NCI-H1436 treated with DMSO at 0.1 percent for 48 hours (cell line): ENCODE measurements around the gene NSUN6.
"Not testable (repeated sequence)": the region's sequence is repeated elsewhere in the genome, so short reads cannot be mapped to it uniquely, and the experiment has no call there.

Experiments used
- DNase-seq: peaks from one replicate; lab custom pipeline; 2025; lab: John Stamatoyannopoulos, UW

NSUN6 gene

DNA sequence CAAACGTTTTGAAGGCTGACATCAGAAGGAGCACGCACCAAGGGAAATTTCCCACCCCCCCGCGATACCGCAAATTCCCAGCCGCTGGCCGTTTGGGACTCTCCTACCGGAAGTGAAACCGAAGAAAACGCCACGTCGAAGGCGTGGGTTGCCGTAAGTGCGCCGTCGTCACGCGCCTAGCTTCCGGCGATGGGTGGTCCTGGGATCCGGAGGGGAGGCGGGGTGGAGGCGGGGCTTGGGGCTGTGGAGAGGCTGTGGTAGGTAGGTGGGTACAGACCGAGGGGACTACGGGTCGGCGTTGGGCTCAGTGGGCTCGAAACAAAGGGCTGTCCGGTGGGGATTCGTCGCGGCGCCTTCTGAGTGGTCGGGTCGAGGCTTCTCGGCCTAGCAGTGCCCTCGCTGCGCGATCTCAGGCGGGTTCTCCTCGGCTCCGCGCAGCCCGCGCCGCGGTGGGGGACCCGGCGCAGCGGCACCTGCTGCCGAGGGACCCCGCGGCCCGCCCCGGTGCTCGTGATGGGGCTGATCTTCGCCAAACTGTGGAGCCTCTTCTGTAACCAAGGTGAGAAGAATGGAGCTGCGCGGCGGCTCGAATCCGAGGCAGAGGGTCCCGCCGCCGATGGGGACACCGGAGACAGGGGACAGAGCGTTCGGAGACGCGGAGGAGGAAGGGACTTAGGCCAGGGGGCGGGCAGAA is 7.9 kb upstream of the NSUN6 start, which contains the start of gene ARL5B:
ARL5B (plus strand) TSS at position 307 of the 694 bp plus-strand sequence; CDS start at position 514, 207 bp downstream.
- DNase-seq = peak; percentile 76

DNA sequence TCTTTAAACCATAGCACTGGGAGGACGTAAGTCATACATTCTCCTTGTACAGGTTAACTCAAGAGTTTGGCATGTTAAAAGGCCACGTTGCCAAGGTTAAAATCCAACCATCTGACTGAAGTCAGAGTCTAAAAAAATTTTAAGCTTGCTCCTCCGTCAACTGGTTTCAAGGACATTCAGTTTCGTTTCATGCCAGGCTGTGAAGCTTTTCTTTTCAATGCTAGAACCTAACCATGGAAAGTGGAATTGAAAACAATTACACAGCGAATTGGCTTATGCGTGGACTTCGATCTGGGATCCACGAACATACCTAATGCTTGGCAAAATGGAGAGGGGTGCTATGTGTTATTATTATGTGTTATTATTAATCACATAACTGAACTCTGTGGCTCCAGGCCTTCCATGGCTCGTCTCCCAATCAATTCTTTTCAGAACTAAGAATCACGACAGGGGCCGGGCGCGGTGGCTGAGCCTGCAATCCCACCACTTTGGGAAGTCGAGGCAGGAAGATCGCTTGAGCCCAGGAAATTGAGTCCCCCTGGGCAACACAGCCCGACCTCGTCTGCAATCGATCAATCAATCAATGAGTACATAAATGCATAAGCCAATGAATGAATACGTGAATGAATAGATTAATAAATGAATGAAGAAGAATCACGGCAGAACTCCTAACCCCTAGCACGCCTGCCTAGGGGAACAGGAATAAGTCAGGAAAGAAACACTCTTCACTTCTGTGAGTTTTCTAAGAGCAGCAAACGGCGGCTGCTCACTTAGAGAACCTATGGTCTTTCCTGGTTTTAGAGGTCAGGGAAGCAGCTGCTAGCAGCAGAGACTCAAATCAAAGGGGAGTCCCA is 7.1 kb upstream of the NSUN6 start:
- no peak for DNase-seq

DNA sequence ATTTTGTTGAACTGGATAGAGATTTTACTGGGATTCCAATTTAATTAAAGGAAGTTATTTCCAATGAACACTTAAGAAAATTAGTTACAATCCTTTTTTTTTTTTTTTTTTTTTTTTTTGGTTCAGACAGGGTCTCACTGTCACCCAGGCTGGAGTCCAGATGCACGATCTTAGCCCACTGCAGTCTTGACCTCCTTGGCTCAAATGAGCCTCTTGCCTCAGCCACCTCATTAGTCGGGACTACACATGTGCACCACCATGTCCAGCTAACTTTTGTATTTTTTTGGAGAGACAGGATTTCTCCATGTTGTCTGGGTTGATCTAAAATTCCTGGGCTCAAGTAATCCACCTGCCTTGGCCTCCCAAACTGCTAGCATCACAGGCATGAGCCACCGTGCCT is 5.3 kb upstream of the NSUN6 start:
- no peak for DNase-seq

DNA sequence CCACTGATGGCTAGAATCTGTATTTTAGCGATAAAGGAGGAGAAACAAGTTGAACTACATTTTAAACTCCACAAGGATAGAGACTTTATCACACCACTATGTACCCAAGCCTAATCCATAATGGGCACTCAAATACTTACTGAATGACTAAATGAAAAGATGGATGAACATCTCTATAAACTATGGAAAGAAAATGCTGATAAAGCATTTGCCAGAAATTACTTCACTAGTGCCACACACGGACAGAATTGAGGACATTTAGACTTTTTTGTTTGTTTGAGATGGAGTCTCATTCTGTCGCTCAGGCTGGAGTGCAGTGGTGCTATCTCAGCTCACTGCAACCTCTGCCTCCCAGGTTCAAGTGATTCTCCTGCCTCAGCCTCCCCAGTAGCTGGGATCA is 1.7 kb upstream of the NSUN6 start:
- DNase-seq = no peak

DNA sequence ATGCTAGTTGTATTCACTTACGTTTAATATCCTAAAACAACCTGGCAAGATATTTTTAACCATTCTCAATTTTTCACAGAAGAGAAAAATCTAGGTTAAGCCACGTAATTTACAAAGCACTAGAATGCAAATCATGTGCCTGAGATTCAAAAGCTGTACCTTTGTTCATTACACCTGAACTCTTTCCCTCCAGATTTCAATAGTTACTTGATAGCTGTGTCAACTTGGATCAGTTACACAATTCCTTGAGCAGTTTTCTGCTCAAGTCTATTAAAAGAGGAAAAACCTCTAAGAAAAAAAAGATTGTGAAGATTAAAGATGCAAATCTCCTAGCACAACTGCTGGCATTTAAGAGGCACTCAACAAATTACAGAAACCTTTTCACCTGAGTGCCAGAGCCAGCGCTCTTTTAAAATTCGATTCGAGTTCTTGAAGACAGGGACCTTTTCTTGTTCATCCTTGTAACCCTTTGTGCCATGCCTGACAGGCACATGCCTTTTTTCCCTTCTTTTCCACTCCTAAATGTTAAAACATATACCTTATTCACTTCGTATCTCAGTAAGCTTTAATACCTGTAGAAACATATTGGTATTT is 886 bp downstream of the NSUN6 start:
- DNase-seq = no peak

DNA sequence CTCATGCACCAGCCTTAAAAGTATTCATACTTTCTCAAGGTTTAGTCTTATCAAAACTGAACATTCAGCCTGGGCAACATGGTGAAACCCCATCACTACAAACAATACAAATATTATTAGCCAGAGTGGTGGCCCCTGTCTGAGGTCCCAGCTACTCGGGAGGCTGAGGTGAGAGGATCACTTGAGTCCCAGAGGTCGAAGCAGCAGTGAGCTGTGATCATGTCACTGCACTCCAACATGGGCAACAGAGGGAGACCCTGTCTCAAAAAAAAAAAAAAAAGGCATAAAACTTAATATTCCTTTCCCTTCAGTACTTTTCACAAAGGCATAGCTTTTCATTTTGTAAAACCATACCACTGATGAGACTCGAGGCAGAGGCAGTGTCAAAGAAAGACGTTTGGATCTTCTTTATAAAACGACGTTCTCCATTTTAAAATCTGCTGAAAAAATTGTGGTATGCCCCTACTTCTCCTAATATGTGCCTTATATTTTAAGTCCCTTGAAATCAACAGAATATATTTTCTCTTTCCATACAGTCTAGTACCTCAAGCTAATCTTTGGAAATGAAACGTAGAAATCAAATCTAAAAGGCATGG is 1.9 kb downstream of the NSUN6 start:
- no peak for DNase-seq

DNA sequence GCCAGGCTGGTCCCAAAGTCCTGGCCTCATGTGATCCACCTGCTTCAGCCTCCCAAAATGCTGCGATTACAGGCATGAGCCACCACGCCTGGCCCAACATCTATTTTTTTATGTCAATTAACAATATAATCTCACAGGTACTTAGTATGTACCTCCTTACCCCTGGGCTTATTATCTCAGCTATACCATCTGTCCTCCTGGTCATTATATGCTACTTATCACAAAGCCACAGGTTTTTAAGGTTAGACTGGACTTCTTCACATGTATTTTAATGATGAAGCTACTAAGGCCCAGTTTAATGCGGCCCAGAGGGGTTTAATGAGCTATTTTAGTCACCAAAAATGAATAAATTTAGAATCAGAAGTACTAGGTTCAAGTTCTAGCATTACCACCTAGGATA is 3.4 kb downstream of the NSUN6 start:
- no peak for DNase-seq

DNA sequence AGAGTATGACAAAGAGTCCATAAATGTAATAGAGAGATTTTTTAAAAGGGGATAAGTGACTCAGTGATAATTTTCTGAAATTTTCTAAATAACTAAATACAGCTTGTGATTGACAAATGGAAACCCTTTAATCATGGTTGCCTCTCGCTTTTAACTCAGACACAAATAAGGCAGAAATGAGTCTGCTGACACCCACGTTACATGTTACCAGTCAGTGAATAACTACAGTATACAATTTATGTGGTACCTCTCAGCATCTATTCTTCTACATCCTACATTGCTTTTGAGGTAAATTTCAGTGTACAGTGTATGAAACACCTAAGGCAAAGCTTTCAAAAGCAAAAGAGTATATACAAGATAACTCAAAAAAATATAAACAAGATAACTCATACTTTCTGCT is 4.2 kb downstream of the NSUN6 start:
- no peak for DNase-seq

DNA sequence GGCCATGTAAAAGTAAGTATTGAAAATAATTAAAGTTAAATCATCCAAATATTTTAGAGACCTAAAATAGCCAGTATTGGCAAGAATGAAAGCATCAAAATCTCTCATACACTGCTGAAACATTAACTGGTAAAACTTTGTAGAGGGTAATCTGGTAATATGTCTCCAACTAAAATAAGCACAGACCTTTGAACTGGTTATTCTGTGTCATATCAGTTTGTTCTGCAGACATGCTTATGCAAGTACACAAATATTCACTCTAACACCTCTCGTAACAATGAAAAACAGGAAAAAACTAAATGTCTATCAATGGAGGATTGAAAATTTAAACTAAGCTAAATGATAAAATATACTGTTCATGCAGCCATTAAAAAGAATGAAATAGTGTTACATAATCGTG is 11.7 kb downstream of the NSUN6 start:
- DNase-seq = not testable (repeated sequence)

DNA sequence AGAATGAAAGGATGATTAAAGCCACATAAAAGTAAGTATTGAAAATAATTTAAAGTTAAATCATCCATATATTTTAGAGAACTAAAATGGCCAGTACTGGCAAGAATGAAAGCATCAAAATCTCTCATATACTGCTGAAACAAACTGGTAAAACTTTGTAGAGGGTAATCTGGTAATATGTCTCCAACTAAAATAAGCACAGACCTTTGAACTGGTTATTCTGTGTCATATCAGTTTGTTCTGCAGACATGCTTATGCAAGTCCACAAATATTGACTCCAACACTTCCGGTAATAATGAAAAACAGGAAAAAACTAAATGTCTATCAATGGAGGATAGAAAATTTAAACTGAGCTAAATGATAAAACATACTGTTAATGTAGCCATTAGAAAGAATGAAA is 14.0 kb downstream of the NSUN6 start:
- not testable (repeated sequence) for DNase-seq

DNA sequence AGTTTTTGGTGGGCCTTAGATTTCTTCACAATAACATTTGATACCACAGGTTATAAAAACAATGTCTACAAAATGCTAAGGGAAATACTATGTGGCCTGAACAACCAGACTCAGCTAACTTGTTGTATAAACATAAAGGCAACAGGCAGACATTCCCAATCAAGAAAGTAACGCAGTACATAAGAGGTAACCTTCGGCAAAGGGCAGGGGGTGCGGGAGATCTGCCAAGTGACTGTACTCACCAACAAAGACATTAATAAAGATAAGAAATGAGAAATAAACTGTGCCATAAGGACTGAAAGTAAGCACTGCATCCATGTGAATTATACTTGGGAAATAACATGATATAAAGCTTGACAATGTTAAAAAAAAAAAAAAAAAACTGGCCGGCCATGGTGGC is 15.4 kb downstream of the NSUN6 start:
- DNase-seq = no peak

DNA sequence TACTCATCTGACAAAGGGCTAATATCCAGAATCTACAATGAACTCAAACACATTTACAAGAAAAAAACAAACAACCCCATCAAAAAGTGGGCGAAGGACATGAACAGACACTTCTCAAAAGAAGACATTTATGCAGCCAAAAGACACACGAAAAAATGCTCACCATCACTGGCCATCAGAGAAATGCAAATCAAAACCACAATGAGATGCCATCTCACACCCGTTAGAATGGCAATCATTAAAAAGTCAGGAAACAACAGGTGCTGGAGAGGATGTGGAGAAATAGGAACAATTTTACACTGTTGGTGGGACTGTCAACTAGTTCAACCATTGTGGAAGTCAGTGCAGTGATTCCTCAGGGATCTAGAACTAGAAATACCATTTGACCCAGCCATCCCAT is 18.9 kb downstream of the NSUN6 start:
- DNase-seq = not testable (repeated sequence)

DNA sequence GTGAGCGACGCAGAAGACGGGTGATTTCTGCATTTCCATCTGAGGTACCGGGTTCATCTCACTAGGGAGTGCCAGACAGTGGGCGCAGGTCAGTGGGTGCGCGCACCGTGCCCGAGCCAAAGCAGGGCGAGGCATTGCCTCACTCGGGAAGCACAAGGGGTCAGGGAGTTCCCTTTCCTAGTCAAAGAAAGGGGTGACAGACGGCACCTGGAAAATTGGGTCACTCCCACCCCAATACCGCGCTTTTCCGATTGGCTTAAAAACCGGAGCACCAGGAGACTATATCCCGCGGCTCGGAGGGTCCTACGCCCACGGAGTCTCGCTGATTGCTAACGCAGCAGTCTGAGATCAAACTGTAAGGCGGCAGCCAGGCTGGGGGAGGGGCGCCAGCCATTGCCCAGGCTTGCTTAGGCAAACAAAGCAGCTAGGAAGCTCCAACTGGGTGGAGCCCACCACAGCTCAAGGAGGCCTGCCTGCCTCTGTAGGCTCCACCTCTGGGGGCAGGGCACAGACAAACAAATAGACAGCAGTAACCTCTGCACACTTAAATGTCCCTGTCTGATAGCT is 23.9 kb downstream of the NSUN6 start:
- DNase-seq = peak; percentile 74

DNA sequence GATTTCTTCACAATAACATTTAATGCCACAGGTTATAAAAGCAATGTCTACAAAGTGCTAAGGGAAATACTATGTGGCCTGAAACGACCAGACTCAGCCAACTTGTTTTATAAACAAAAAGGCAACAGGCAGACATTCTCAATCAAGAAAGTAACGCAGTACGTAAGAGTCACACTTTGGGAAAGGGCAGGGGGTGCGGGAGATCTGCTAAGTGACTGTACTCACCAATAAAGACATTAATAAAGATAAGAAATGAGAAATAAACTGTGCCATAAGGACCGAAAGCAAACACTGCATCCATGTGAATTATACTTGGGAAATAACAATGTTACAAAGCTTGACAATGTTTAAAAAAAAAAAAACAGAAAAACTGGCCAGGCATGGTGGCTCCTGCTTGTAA is 25.5 kb downstream of the NSUN6 start:
- DNase-seq = no peak

DNA sequence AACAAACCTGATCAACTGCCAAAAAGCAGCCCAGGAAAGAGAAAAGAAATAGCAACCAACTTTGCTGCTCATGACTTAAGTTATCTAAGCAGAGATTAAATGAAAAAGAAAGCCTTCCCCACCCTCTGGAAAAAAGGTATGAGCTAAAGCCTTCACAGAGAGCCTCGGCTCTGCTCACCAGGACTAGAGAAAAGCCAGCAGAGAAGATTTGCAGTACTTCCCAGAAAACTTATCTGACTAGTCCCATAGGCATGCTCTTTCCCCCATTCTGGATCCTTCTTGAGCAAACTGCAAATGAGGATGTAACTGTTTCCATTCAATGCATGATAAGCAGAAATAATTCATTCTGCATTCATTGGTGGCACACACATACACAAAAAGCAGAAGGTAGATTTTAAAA is 27.7 kb downstream of the NSUN6 start:
- not testable (repeated sequence) for DNase-seq

DNA sequence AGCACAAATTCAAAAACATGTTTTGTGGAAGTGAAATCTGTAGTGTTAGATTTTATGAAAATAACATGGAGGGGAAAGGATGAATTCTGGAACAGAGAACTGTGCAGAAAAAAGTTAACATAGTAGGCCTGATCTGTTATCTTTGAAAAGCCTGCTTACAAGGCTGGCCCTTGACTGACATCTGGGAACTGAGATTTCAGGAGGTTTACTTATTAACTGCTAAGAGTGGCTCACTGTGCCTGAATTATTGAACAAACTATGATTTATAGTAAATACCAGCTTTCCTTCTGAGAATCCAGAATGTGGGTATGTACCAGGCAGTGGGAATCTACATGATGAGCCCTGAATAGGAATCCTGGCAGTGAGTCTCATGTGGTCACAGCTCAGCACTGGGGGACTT is 30.5 kb downstream of the NSUN6 start:
- DNase-seq = no peak

DNA sequence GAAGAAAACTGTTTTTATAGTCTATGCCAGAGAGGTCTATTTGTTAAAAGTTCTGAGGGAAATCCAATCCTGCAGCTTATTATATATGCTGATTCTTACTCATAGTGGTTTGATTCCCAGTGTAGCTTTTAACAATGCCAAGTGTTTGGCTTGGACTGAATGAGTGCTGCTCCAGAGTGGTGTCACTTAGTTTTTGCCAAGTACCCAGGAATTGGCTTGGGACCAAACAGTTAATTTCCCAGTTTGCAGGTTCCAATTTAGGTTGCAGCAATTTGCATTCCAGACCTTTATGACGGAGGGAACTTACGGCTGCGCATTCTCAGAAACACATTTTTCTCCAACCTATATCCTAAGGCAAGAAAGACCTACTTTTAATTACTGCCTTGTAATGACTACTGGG is 32.4 kb downstream of the NSUN6 start:
- DNase-seq = no peak

DNA sequence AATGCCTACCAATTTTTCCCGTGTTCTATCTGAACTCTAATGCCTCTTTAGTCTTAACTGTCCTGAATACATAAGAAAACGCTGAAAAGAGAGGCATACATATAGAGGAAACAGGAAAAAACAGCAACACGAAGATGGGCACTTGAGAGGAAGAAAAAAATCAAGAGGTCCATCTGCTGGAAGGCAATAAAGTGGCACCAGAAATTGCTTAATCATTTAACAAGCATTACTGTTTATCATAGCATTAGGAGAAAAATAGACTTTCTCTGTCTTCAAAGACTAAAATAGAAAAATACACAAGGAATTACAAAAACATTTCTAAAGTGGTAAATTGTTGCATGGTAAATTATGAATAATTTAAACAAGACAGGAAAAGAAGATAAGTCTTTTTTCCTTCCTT is 35.0 kb downstream of the NSUN6 start:
- no peak for DNase-seq

DNA sequence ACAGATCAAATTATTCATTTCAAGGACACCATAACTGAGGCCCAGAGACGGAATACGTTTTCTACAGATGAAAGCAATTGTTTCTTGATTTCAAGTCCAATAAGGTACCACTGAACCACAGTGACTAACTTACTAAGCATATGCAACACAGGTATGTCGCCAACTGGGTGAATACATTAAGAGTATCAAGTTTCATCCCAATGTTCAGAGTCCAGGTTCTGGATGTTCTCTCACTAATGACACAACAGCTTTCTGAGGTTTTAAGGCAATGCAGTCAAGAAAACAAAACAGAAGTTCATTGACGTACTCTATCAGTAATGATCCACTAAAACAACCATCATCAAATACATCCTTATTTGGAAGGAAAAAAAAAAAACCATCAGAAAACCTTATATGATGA is 35.8 kb downstream of the NSUN6 start:
- DNase-seq = no peak

DNA sequence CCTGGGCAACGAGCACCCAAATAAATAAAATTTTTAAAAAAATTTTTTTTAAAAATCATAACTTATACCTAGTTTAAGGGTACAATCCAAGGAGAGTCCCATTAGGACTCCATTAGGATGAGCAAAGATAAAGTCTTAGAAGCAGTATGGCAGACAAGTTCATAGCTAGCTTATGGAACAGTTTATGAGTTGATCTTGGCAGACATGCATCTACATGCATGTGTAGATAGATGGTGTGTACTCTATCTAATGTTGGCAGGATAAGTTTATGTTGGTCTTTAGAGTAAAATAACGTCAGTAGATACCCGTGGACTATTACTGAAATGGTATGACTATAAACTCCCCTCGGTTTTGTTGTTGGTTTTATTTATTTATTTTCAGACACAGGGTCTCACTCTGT is 40.2 kb downstream of the NSUN6 start:
- no peak for DNase-seq

DNA sequence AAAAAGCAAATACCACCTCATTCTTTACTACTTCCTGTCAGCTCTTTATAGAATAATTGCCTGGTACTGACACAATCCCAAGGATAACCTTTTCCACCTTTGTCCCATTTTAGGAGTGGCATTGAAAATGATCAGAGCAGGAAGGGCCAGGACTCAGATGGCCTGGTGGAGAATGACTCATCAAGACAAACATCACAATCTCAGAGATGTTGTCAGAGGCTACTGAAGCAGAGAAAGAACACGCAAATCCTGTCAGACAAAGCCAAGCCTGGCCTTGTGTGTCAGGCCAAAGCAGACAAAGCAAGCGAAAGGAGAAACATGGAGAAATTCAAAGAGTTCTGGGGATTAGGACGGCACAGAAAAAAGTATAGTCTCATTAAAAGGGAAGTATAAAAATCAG is 40.9 kb downstream of the NSUN6 start:
- no peak for DNase-seq

DNA sequence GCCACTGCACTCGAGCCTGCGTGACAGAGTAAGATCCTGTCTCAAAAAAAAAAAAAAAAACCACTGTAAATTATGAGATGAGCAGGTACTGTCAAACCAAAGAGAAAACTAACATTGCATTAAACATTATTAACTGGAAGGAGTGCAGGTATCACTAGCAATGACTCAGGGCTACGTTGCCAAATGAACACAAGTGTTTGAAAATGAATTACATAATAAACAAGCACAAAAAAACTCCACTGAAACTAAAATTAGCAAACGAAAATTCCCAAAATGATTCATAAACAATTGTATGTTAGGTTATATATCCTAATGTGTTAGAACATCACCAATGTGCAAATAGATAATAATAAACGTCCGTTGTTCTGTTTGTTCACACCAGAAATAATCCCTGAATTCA is 42.8 kb downstream of the NSUN6 start:
- no peak for DNase-seq
